Activated B cell treated with CpG ODN at 0.5 μM for 24 hours (primary cell): ENCODE results near the gene TCL1A. TPM values are rescaled to one million over a fixed set of nuclear protein-coding genes. Genes with fewer than 3 reads are reported as not detected.

Source experiments
- ATAC-seq: fragments of 200-7000 bp; cut with Tn5 transposase; one replicate; pipeline ENCODE4 v1.10.0; 2021; ENCODE audit warnings: low read depth, mild to moderate bottlenecking, moderate library complexity
- CTCF ChIA-PET: fragments of 350-600 bp; sonication (Branson Sonifier 250); formaldehyde crosslinking; loops from one replicate; lab custom pipeline; 2021; ENCODE audit warnings: antibody characterized with exemption; lab: Charles Lee
- POLR2A ChIA-PET: fragments of 350-600 bp; sonication (Branson Sonifier 250); formaldehyde crosslinking; loops from one replicate; lab custom pipeline; 2021; ENCODE audit warnings: antibody characterized with exemption; lab: Charles Lee
- DNase-seq: peaks from one replicate; pipeline ENCODE4 v3.0.0; 2022
- H3K27ac Mint-ChIP-seq: one replicate; pipeline ENCODE4 v1.8.0; 2020; ENCODE audit warnings: mixed read lengths
- H3K27me3 Mint-ChIP-seq: one replicate; pipeline ENCODE4 v1.8.0; 2021; ENCODE audit warnings: mixed read lengths
- H3K36me3 Mint-ChIP-seq: one replicate; pipeline ENCODE4 v1.8.0; 2021; ENCODE audit warnings: low read depth, mixed read lengths
- H3K4me1 Mint-ChIP-seq: one replicate; pipeline ENCODE4 v1.8.0; 2021; ENCODE audit warnings: mixed read lengths
- H3K4me3 Mint-ChIP-seq: one replicate; pipeline ENCODE4 v1.8.0; 2020; ENCODE audit warnings: mild to moderate bottlenecking, mixed read lengths
- H3K9me3 Mint-ChIP-seq: one replicate; pipeline ENCODE4 v1.8.0; 2020; ENCODE audit warnings: mixed read lengths
- CTCF ChIP-seq: fragments of 200-600 bp; IDR thresholded peaks from one replicate; pipeline ENCODE4 v1.8.0; 2022; ENCODE audit warnings: antibody characterized with exemption, mild to moderate bottlenecking
- intact Hi-C: fragments of 100-400 bp; cut with micrococcal nuclease; formaldehyde crosslinking; loops from one replicate; pipeline ENCODE4 v1.15.1; 2024
- total RNA-seq: library from RNA; stranded (reverse); gene quantifications from 2 replicates; pipeline ENCODE4 v1.2.3, GENCODE V29; 2022

The TCL1A gene
- total RNA-seq, 1 donor from 2014 or later: 234 TPM

GRCh38 chr14:95697764-95698163, 16.2 kb downstream of the TCL1A start:
- peaks cover 2% of the 10 kb centered on the region for H3K9me3 Mint-ChIP-seq
- H3K4me1 Mint-ChIP-seq: peaks cover 96% of the 10 kb centered on the region
- H3K36me3 Mint-ChIP-seq: peaks cover 3% of the 10 kb centered on the region
- intact Hi-C loops: loop anchor here (2.0 to 10.0 kb wide), 5 partner anchors 15 to 373 kb away; no protein-coding TSS in a partner anchor
- no peak for TF ChIP-seq CTCF
- H3K27ac Mint-ChIP-seq: peak overlapping the region; percentile 94
- ChIA-PET POLR2A (interaction anchor here (1.4 to 8.0 kb wide), 6 partner anchors 12 to 76 kb away, joined by 4 to 116 read pairs (median 44); partner anchors contain the start of gene TCL1A), CTCF (interaction anchor here (0.8 to 2.3 kb wide), 4 partner anchors 14 to 34 kb away, joined by 3 to 9 read pairs (median 4); partner anchors contain the start of gene TCL1A)
- H3K27me3 Mint-ChIP-seq: peaks cover 6% of the 10 kb centered on the region
- no peak for DNase-seq
- peak overlapping the region; percentile 74 for H3K4me3 Mint-ChIP-seq
- ATAC-seq: peak; percentile 64

GRCh38 chr14:95696741-95697140, 17.2 kb downstream of the TCL1A start:
- TF ChIP-seq CTCF: no peak
- H3K4me3 Mint-ChIP-seq: no peak overlapping the region
- ChIA-PET POLR2A (interaction anchor here (1.3 to 8.0 kb wide), 8 partner anchors 9 to 77 kb away, joined by 4 to 116 read pairs (median 20); partner anchors contain the start of gene TCL1A), CTCF (interaction anchor here (1.6 to 2.3 kb wide), 2 partner anchors 16 to 18 kb away, joined by 4 to 9 read pairs; partner anchors contain the start of gene TCL1A)
- intact Hi-C loops: loop anchor here (2.0 to 10.0 kb wide), 5 partner anchors 16 to 372 kb away; no protein-coding TSS in a partner anchor
- ATAC-seq (no peak), DNase-seq (no peak)
- peaks cover under 1% of the 10 kb centered on the region for H3K9me3 Mint-ChIP-seq
- H3K27ac Mint-ChIP-seq: peak overlapping the region; percentile 94
- peaks cover 3% of the 10 kb centered on the region for H3K36me3 Mint-ChIP-seq
- peaks cover 9% of the 10 kb centered on the region for H3K27me3 Mint-ChIP-seq
- peaks cover 97% of the 10 kb centered on the region for H3K4me1 Mint-ChIP-seq

GRCh38 chr14:95695913-95696312, 18.0 kb downstream of the TCL1A start:
- Mint-ChIP-seq H3K4me3 (peak overlapping the region; percentile 37), H3K27me3 (peaks cover 11% of the 10 kb centered on the region), H3K27ac (peak overlapping the region; percentile 94), H3K36me3 (peaks cover 3% of the 10 kb centered on the region), H3K4me1 (peaks cover 96% of the 10 kb centered on the region), H3K9me3 (no peaks in the 10 kb centered on the region)
- ChIA-PET POLR2A (interaction anchor here (0.7 to 8.0 kb wide), 9 partner anchors 10 to 37 kb away, joined by 3 to 116 read pairs (median 12); partner anchors contain the start of gene TCL1A), CTCF (interaction anchor here (0.9 to 2.3 kb wide), 3 partner anchors 12 to 30 kb away, joined by 3 to 9 read pairs (median 5); partner anchors contain the start of gene TCL1A)
- DNase-seq: no peak
- no peak for TF ChIP-seq CTCF
- ATAC-seq: peak; percentile 60
- intact Hi-C loops: loop anchor here (2.0 to 10.0 kb wide), 5 partner anchors 17 to 371 kb away; no protein-coding TSS in a partner anchor

GRCh38 chr14:95695051-95695450, 18.9 kb downstream of the TCL1A start:
- CTCF ChIA-PET: interaction anchor here (0.7 to 2.0 kb wide), 3 partner anchors 19 to 31 kb away, joined by 3 to 5 read pairs (median 3); partner anchors contain the start of gene TCL1A
- ATAC-seq (no peak), DNase-seq (no peak)
- Mint-ChIP-seq H3K4me1 (peaks cover 91% of the 10 kb centered on the region), H3K9me3 (no peaks in the 10 kb centered on the region), H3K27ac (peak overlapping the region; percentile 94), H3K4me3 (no peak overlapping the region), H3K36me3 (peaks cover 1% of the 10 kb centered on the region), H3K27me3 (peaks cover 13% of the 10 kb centered on the region)
- intact Hi-C loops: loop anchor here (5.0 to 10.0 kb wide), 3 partner anchors 33 to 370 kb away; no protein-coding TSS in a partner anchor
- POLR2A ChIA-PET: interaction anchor here (2.5 to 8.0 kb wide), 6 partner anchors 14 to 33 kb away, joined by 7 to 116 read pairs (median 44); partner anchors contain the start of gene TCL1A
- no peak for TF ChIP-seq CTCF

GRCh38 chr14:95692109-95692508, 21.8 kb downstream of the TCL1A start:
- Mint-ChIP-seq H3K27ac (peak overlapping the region; percentile 81), H3K9me3 (no peaks in the 10 kb centered on the region), H3K4me1 (peaks cover 69% of the 10 kb centered on the region), H3K27me3 (peaks cover 15% of the 10 kb centered on the region), H3K4me3 (no peak overlapping the region), H3K36me3 (peaks cover 1% of the 10 kb centered on the region)
- POLR2A ChIA-PET: interaction anchor here (1.3 kb wide), 1 partner anchor 27 kb away, joined by 8 read pairs; no protein-coding TSS in a partner anchor
- intact Hi-C loops: loop anchor here (10.0 kb wide), 1 partner anchor 367 kb away; no protein-coding TSS in a partner anchor
- CTCF ChIA-PET: interaction anchor here (0.7 to 1.1 kb wide), 2 partner anchors 12 to 77 kb away, joined by 3 read pairs; no protein-coding TSS in a partner anchor
- no peak for DNase-seq
- ATAC-seq: no peak
- no peak for TF ChIP-seq CTCF
